Stimulated activated naive B cell treated with anti-CD40 and anti-IgM and Interleukin-4, amounts not matched to agents 10 μg/mL and 1 μg/mL and 100 μg/mL, for 72 hours (primary cell): Measurements from ENCODE around the gene CDKN2A.

Experiments used
- ATAC-seq, 2 donors: fragments of 150-1000 bp; cut with Tn5 transposase; replicated peaks; 2 replicates each; pipeline ENCODE4 v1.10.0; 2021; ENCODE audit warnings: moderate library complexity in 1 of 2
- DNase-seq: peaks from one replicate; pipeline ENCODE4 v3.0.0; 2021
- H3K27ac Mint-ChIP-seq: one replicate; pipeline ENCODE4 v1.8.0; 2022; ENCODE audit warnings: mild to moderate bottlenecking, mixed read lengths
- H3K27me3 Mint-ChIP-seq, 2 donors: one replicate each; pipeline ENCODE4 v1.8.0; 2022; ENCODE audit warnings: mixed read lengths in 2 of 2
- H3K36me3 Mint-ChIP-seq, 2 donors: one replicate each; pipeline ENCODE4 v1.8.0; 2022; ENCODE audit warnings: mixed read lengths in 2 of 2, mild to moderate bottlenecking in 1 of 2
- H3K4me1 Mint-ChIP-seq, 2 donors: one replicate each; pipeline ENCODE4 v1.8.0; 2022; ENCODE audit warnings: mixed read lengths in 2 of 2, mild to moderate bottlenecking in 1 of 2
- H3K4me3 Mint-ChIP-seq, 2 donors: one replicate each; pipeline ENCODE4 v1.8.0; 2022; ENCODE audit warnings: mild to moderate bottlenecking in 2 of 2, mixed read lengths in 2 of 2, moderate library complexity in 1 of 2
- H3K9me3 Mint-ChIP-seq, 2 donors: one replicate each; pipeline ENCODE4 v1.8.0; 2022; ENCODE audit warnings: mixed read lengths in 2 of 2, mild to moderate bottlenecking in 1 of 2

The CDKN2A gene

DNA sequence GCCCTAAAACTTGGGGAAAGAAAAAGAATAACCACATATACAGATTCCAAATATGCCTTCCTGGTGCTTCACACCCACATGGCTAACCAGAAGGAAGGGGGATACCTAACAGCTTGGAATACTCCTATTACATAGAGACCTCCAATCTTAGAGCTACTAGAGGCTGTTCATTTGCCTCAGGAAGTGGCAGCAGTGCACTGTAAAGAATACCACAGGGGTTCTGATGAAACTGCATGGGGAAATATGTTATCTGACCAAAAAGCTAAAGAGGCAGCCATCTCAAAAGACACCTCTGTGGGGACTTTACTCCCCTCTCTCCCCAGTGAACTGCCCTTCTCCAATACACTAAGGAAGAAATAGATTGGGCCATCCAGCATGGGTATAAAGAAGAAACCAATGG lies 66.4 kb downstream of the CDKN2A start:
- H3K36me3 Mint-ChIP-seq, result peaks cover 18 to 43% of the 10 kb centered on the region in 2 donors
- no peaks in the 10 kb centered on the region for H3K27me3 Mint-ChIP-seq
- no peak overlapping the region for H3K4me3 Mint-ChIP-seq
- no peak overlapping the region for H3K27ac Mint-ChIP-seq
- no peak for ATAC-seq
- peaks cover 0 to 2% of the 10 kb centered on the region in 2 donors for H3K9me3 Mint-ChIP-seq
- DNase-seq, result no peak
- no peaks in the 10 kb centered on the region for H3K4me1 Mint-ChIP-seq

- Mint-ChIP-seq H3K9me3 (peaks cover 1 to 2% of the 10 kb centered on the region in 2 donors), H3K27ac (no peak overlapping the region), H3K4me3 (no peak overlapping the region), H3K4me1 (peaks cover 6 to 15% of the 10 kb centered on the region in 2 donors), H3K27me3 (no peaks in the 10 kb centered on the region), H3K36me3 (peaks cover 4 to 21% of the 10 kb centered on the region in 2 donors)
- ATAC-seq (no peak), DNase-seq (no peak)
Observed at GRCh38 chr9:21923694-21924093, 70.5 kb downstream of the CDKN2A start.

GRCh38 chr9:21919377-21920362 lies 74.5 kb downstream of the CDKN2A start:
- peaks cover 13 to 18% of the 10 kb centered on the region in 2 donors for H3K9me3 Mint-ChIP-seq
- no peak overlapping the region for H3K27ac Mint-ChIP-seq
- H3K27me3 Mint-ChIP-seq, result no peaks in the 10 kb centered on the region
- ATAC-seq, result peak; percentile 38 to 42
- no peak overlapping the region for H3K4me3 Mint-ChIP-seq
- DNase-seq, result no peak
- peaks cover 16 to 24% of the 10 kb centered on the region in 2 donors for H3K36me3 Mint-ChIP-seq
- H3K4me1 Mint-ChIP-seq, result peaks cover 11 to 18% of the 10 kb centered on the region in 2 donors
